ENCODE measurements around the gene GPR27. TPM values are rescaled to one million over a fixed set of nuclear protein-coding genes. Genes with fewer than 3 reads are reported as not detected.

Gene GPR27
- total and polyA plus RNA-seq, 2 experiments from 2014 or later: 7.8 to 11.8 TPM

GRCh38 chr3:71718072-71718471 is 35.6 kb upstream of the GPR27 start:
- Mint-ChIP-seq H3K27me3 (ENCODE audit: insufficient read depth, low read depth, poor library complexity) (peaks cover 15% of the 10 kb centered on the region), H3K4me1 (peaks cover 2% of the 10 kb centered on the region; the same call in 2 of the 3 replicates)

More at GRCh38 chr3:71718072-71718471, 35.6 kb upstream of the GPR27 start:
- ATAC-seq (no peak), DNase-seq (ENCODE audit: low spot score) (no peak)
- no peak overlapping the region for H2AFZ ChIP-seq
- H3K4me3 ChIP-seq: no peak overlapping the region
- Mint-ChIP-seq H3K4me3 (no peak overlapping the region), H3K9me3 (no peaks in the 10 kb centered on the region), H3K36me3 (ENCODE audit: low read depth) (no peaks in the 10 kb centered on the region), H3K27ac (no peak overlapping the region)
- H3K27me3 ChIP-seq (ENCODE audit: insufficient read depth): peaks cover 4% of the 10 kb centered on the region
- H3F3A ChIP-seq (replicated peaks; ENCODE audit: low read depth): no peaks in the 10 kb centered on the region
- H3K9me2 ChIP-seq (ENCODE audit: insufficient read depth): no peaks in the 10 kb centered on the region
- H3K27ac ChIP-seq (ENCODE audit: low read depth): no peak overlapping the region
- TF ChIP-seq NANOG (IDR thresholded peaks at IDR 0.05; ENCODE audit: borderline replicate concordance): no peak
- TF ChIP-seq JUNB (IDR thresholded peaks at IDR 0.05; ENCODE audit: unreplicated experiment): no peak
- TF ChIP-seq STAT1 (IDR thresholded peaks at IDR 0.05; ENCODE audit: unreplicated experiment): no peak
- TF ChIP-seq EZH2 (IDR thresholded peaks at IDR 0.05; ENCODE audit: low read depth, unreplicated experiment): no peak
- no peak for TF ChIP-seq POLR2AphosphoS5 (IDR thresholded peaks at IDR 0.05; ENCODE audit: low read depth)
- no peak for TF ChIP-seq EZH2phosphoT487 (IDR thresholded peaks at IDR 0.05; ENCODE audit: unreplicated experiment)
- no peak for TF ChIP-seq ZNF114 (CRISPR knock-in tag; IDR thresholded peaks at IDR 0.05)
- TF ChIP-seq ZNF331 (CRISPR knock-in tag; IDR thresholded peaks at IDR 0.05; ENCODE audit: low read depth): no peak
- TF ChIP-seq CTCF (conservative IDR thresholded peaks at IDR 0.05; ENCODE audit: low read depth in 2 of 2): no peak
- no peak for TF ChIP-seq CREB1 (CRISPR knock-in tag; IDR thresholded peaks at IDR 0.05; ENCODE audit: low read depth)
- TF ChIP-seq ETS1 (IDR thresholded peaks at IDR 0.05): no peak
- no peak for TF ChIP-seq REST (IDR thresholded peaks at IDR 0.05; ENCODE audit: unreplicated experiment)
- no peak for TF ChIP-seq ZNF462 (CRISPR knock-in tag; IDR thresholded peaks at IDR 0.05)
- no peaks in the 10 kb centered on the region for H3K4me1 ChIP-seq (ENCODE audit: insufficient read depth)
- no peaks in the 10 kb centered on the region for H3K36me3 ChIP-seq (ENCODE audit: insufficient read depth)
- peaks cover 9% of the 10 kb centered on the region; the same call in 1 of the 2 replicates for H3K79me2 ChIP-seq (replicated peaks; ENCODE audit: insufficient read depth)
- no peak overlapping the region for H3K4me2 ChIP-seq
- H4K20me1 ChIP-seq (replicated peaks; ENCODE audit: insufficient read depth): no peaks in the 10 kb centered on the region; the same call in 1 of the 2 replicates
